ENCODE results near the gene RAB11FIP3. TPM values are rescaled to one million over a fixed set of nuclear protein-coding genes. Genes with fewer than 3 reads are reported as not detected.

Gene RAB11FIP3
- total RNA-seq, 1 donor from 2014 or later = 34.5 TPM

- no peak for DNase-seq (ENCODE audit: low read depth)
- H3K4me3 ChIP-seq (ENCODE audit: low read depth, low read length) = peak overlapping the region; percentile 61
Observed at GRCh38 chr16:426115-426905, 861 bp downstream of the RAB11FIP3 start.

GRCh38 chr16:426906-427249, 1.4 kb downstream of the RAB11FIP3 start:
- DNase-seq (ENCODE audit: low read depth) = no peak
- Histone ChIP-seq H3K27me3 (ENCODE audit: control insufficient read depth, insufficient read depth, low read length) (no peaks in the 10 kb centered on the region), H3K4me3 (ENCODE audit: low read depth, low read length) (peak overlapping the region; percentile 61), H3K36me3 (ENCODE audit: control insufficient read depth, insufficient read depth, low read length) (peaks cover 2% of the 10 kb centered on the region)
- TF ChIP-seq CTCF (IDR thresholded peaks at IDR 0.05; ENCODE audit: insufficient read depth, low read length, poor library complexity, severe bottlenecking) = no peak

More at GRCh38 chr16:426115-426905, 861 bp downstream of the RAB11FIP3 start:
- TF ChIP-seq CTCF (IDR thresholded peaks at IDR 0.05; ENCODE audit: insufficient read depth, low read length, poor library complexity, severe bottlenecking) = no peak
- no peaks in the 10 kb centered on the region for H3K27me3 ChIP-seq (ENCODE audit: control insufficient read depth, insufficient read depth, low read length)
- peaks cover 2% of the 10 kb centered on the region for H3K36me3 ChIP-seq (ENCODE audit: control insufficient read depth, insufficient read depth, low read length)

GRCh38 chr16:427250-427649, 1.8 kb downstream of the RAB11FIP3 start:
- Histone ChIP-seq H3K27me3 (ENCODE audit: control insufficient read depth, insufficient read depth, low read length) (no peaks in the 10 kb centered on the region), H3K36me3 (ENCODE audit: control insufficient read depth, insufficient read depth, low read length) (peaks cover 2% of the 10 kb centered on the region), H3K4me3 (ENCODE audit: low read depth, low read length) (peak overlapping the region; percentile 61)
- TF ChIP-seq CTCF (IDR thresholded peaks at IDR 0.05; ENCODE audit: insufficient read depth, low read length, poor library complexity, severe bottlenecking) = no peak
- DNase-seq (ENCODE audit: low read depth) = no peak

- DNase-seq (ENCODE audit: low read depth) = no peak
- Histone ChIP-seq H3K27me3 (ENCODE audit: control insufficient read depth, insufficient read depth, low read length) (no peaks in the 10 kb centered on the region), H3K4me3 (ENCODE audit: low read depth, low read length) (no peak overlapping the region), H3K36me3 (ENCODE audit: control insufficient read depth, insufficient read depth, low read length) (peaks cover 2% of the 10 kb centered on the region)
- TF ChIP-seq CTCF (IDR thresholded peaks at IDR 0.05; ENCODE audit: insufficient read depth, low read length, poor library complexity, severe bottlenecking) = no peak
Observed at GRCh38 chr16:430904-431303, 5.5 kb downstream of the RAB11FIP3 start.

GRCh38 chr16:440627-441026, 15.2 kb downstream of the RAB11FIP3 start:
- TF ChIP-seq CTCF (IDR thresholded peaks at IDR 0.05; ENCODE audit: insufficient read depth, low read length, poor library complexity, severe bottlenecking) = no peak
- no peak overlapping the region for H3K4me3 ChIP-seq (ENCODE audit: low read depth, low read length)

GRCh38 chr16:441447-441846, 16.0 kb downstream of the RAB11FIP3 start:
- DNase-seq (ENCODE audit: low read depth) = no peak
- no peak overlapping the region for H3K4me3 ChIP-seq (ENCODE audit: low read depth, low read length)
- H3K27me3 ChIP-seq (ENCODE audit: control insufficient read depth, insufficient read depth, low read length) = no peaks in the 10 kb centered on the region
- TF ChIP-seq CTCF (IDR thresholded peaks at IDR 0.05; ENCODE audit: insufficient read depth, low read length, poor library complexity, severe bottlenecking) = no peak
- no peaks in the 10 kb centered on the region for H3K36me3 ChIP-seq (ENCODE audit: control insufficient read depth, insufficient read depth, low read length)

More at GRCh38 chr16:440627-441026, 15.2 kb downstream of the RAB11FIP3 start:
- no peaks in the 10 kb centered on the region for H3K27me3 ChIP-seq (ENCODE audit: control insufficient read depth, insufficient read depth, low read length)
- DNase-seq (ENCODE audit: low read depth) = no peak
- no peaks in the 10 kb centered on the region for H3K36me3 ChIP-seq (ENCODE audit: control insufficient read depth, insufficient read depth, low read length)
